GM23338 (cell line): Measurements from ENCODE around the gene STK38L. TPM values are rescaled to one million over a fixed set of nuclear protein-coding genes. Genes with fewer than 3 reads are reported as not detected.

ENCODE experiments used
- ATAC-seq: fragments of 200-7000 bp; cut with Tn5 transposase; 3 replicates; pipeline ENCODE4 v1.9.1; 2020
- DNase-seq: peaks from one replicate; pipeline ENCODE4 v3.0.0-alpha.2; 2015; ENCODE audit warnings: low spot score
- H2AFZ ChIP-seq: fragments of 200-600 bp; sonication (generic); 2 replicates; pipeline ENCODE4 v1.8.0; 2016; ENCODE audit warnings: antibody characterized with exemption, mild to moderate bottlenecking, moderate library complexity
- H3F3A ChIP-seq: fragments of 200-600 bp; sonication (generic); replicated peaks from 2 replicates; pipeline ENCODE4 v1.8.0; 2017; ENCODE audit warnings: antibody characterized with exemption, mixed run types, low read depth
- H3K27ac ChIP-seq: fragments of 200-600 bp; sonication (generic); 2 replicates; pipeline ENCODE4 v1.6.1; 2016; ENCODE audit warnings: low read depth
- H3K27me3 ChIP-seq: fragments of 200-600 bp; sonication (generic); 2 replicates; pipeline ENCODE4 v1.8.0; 2016; ENCODE audit warnings: mild to moderate bottlenecking, mixed run types, moderate library complexity; ENCODE audit not compliant: insufficient read depth
- H3K36me3 ChIP-seq: fragments of 200-600 bp; sonication (generic); 2 replicates; pipeline ENCODE4 v1.8.0; 2016; ENCODE audit warnings: mild to moderate bottlenecking; ENCODE audit not compliant: insufficient read depth
- H3K4me1 ChIP-seq: fragments of 200-600 bp; sonication (generic); 2 replicates; pipeline ENCODE4 v1.8.0; 2016; ENCODE audit warnings: mild to moderate bottlenecking, moderate library complexity; ENCODE audit not compliant: insufficient read depth
- H3K4me2 ChIP-seq: fragments of 200-600 bp; sonication (generic); 2 replicates; pipeline ENCODE4 v1.7.1; 2017; ENCODE audit warnings: mixed run types
- H3K4me3 ChIP-seq: fragments of 200-600 bp; sonication (generic); 2 replicates; pipeline ENCODE4 v1.6.1; 2016; ENCODE audit warnings: mixed run types
- H3K79me2 ChIP-seq: fragments of 200-600 bp; sonication (generic); replicated peaks from 2 replicates; pipeline ENCODE4 v1.8.0; 2017; ENCODE audit warnings: mild to moderate bottlenecking; ENCODE audit not compliant: insufficient read depth
- H3K9me2 ChIP-seq: fragments of 200-600 bp; sonication (generic); 2 replicates; pipeline ENCODE4 v1.8.0; 2017; ENCODE audit not compliant: insufficient read depth
- H4K20me1 ChIP-seq: fragments of 200-600 bp; sonication (generic); replicated peaks from 2 replicates; pipeline ENCODE4 v1.8.0; 2017; ENCODE audit warnings: mild to moderate bottlenecking; ENCODE audit not compliant: insufficient read depth
- H3K27ac Mint-ChIP-seq: 2 replicates; pipeline ENCODE4 v1.8.0; 2020; ENCODE audit warnings: inconsistent platforms, mild to moderate bottlenecking, moderate library complexity, mixed read lengths
- H3K27me3 Mint-ChIP-seq: 3 replicates; pipeline ENCODE4 v1.8.0; 2022; ENCODE audit warnings: low read depth, mild to moderate bottlenecking, moderate library complexity, mixed read lengths, inconsistent platforms; ENCODE audit not compliant: insufficient read depth, poor library complexity
- H3K36me3 Mint-ChIP-seq: 3 replicates; pipeline ENCODE4 v1.8.0; 2021; ENCODE audit warnings: low read depth, mild to moderate bottlenecking, inconsistent platforms, moderate library complexity, mixed read lengths
- H3K4me1 Mint-ChIP-seq: 3 replicates; pipeline ENCODE4 v1.8.0; 2020; ENCODE audit warnings: mild to moderate bottlenecking, inconsistent platforms, mixed read lengths
- H3K4me3 Mint-ChIP-seq: 3 replicates; pipeline ENCODE4 v1.8.0; 2021; ENCODE audit warnings: moderate library complexity, mild to moderate bottlenecking, inconsistent platforms, mixed read lengths
- H3K9me3 Mint-ChIP-seq: 3 replicates; pipeline ENCODE4 v1.8.0; 2020; ENCODE audit warnings: moderate library complexity, mild to moderate bottlenecking, inconsistent platforms, mixed read lengths
- ETS1 ChIP-seq: IDR thresholded peaks from 2 replicates; pipeline ENCODE4 v1.6.1; 2016; ENCODE audit warnings: antibody characterized with exemption
- EZH2 ChIP-seq: fragments of 200-600 bp; sonication (generic); IDR thresholded peaks from one replicate; pipeline ENCODE4 v1.8.0; 2017; ENCODE audit warnings: antibody characterized with exemption, mild to moderate bottlenecking, low read depth; ENCODE audit not compliant: unreplicated experiment
- JUNB ChIP-seq: IDR thresholded peaks from one replicate; pipeline ENCODE4 v1.6.1; 2016; ENCODE audit warnings: antibody characterized with exemption; ENCODE audit not compliant: unreplicated experiment
- ZNF331 ChIP-seq: fragments of 250-450 bp; sonication (Bioruptor Pico); IDR thresholded peaks from 2 replicates; pipeline ENCODE4 v1.5.0; 2020; ENCODE audit warnings: low read depth, mild to moderate bottlenecking, moderate library complexity
- ZNF462 ChIP-seq: fragments of 250-450 bp; sonication (Bioruptor Pico); IDR thresholded peaks from 2 replicates; pipeline ENCODE4 v1.5.0; 2020; ENCODE audit warnings: mild to moderate bottlenecking, moderate library complexity
- polyA plus RNA-seq: library from polyadenylated mRNA; unstranded; fragments of >200 nt; fragmentation: Nextera tagmentation; extraction: Ambion mirVana; gene quantifications from 2 replicates; pipeline ENCODE4 v1.2.1, GENCODE V29; 2016
- total RNA-seq: library from RNA; depleted of rRNA; stranded (reverse); fragments of >200 nt; shearing (Covaris generic); gene quantifications from 2 replicates; pipeline ENCODE4 v1.2.3, GENCODE V29; 2014

STK38L gene
- total and polyA plus RNA-seq, 2 experiments from 2014 or later: 28.9 to 56.5 TPM

GRCh38 chr12:27334721-27335082 lies 90.6 kb downstream of the STK38L start:
- Histone ChIP-seq H3K4me2 (peak overlapping the region; percentile 99; the same call in 1 of the 2 replicates), H3K27ac (no peak overlapping the region), H3K27me3 (peaks cover 38% of the 10 kb centered on the region), H3K4me1 (peaks cover 29% of the 10 kb centered on the region), H3F3A (no peaks in the 10 kb centered on the region; the same call in 1 of the 2 replicates), H3K79me2 (peaks cover 46% of the 10 kb centered on the region), H4K20me1 (no peaks in the 10 kb centered on the region), H2AFZ (no peak overlapping the region), H3K36me3 (no peaks in the 10 kb centered on the region), H3K9me2 (no peaks in the 10 kb centered on the region), H3K4me3 (no peak overlapping the region)
- H3K36me3 Mint-ChIP-seq: no peaks in the 10 kb centered on the region
- DNase-seq: no peak
- TF ChIP-seq ZNF462 (CRISPR knock-in tag) (no peak), EZH2 (no peak), ZNF331 (no peak), JUNB (no peak), ETS1 (no peak)
- H3K27ac Mint-ChIP-seq: no peak overlapping the region
- H3K4me1 Mint-ChIP-seq: peaks cover 36% of the 10 kb centered on the region
- no peak overlapping the region for H3K4me3 Mint-ChIP-seq
- no peak for ATAC-seq
- H3K27me3 Mint-ChIP-seq: peaks cover 25% of the 10 kb centered on the region
- no peaks in the 10 kb centered on the region for H3K9me3 Mint-ChIP-seq
